Measurements from ENCODE around the gene POP5.

Gene POP5

DNA sequence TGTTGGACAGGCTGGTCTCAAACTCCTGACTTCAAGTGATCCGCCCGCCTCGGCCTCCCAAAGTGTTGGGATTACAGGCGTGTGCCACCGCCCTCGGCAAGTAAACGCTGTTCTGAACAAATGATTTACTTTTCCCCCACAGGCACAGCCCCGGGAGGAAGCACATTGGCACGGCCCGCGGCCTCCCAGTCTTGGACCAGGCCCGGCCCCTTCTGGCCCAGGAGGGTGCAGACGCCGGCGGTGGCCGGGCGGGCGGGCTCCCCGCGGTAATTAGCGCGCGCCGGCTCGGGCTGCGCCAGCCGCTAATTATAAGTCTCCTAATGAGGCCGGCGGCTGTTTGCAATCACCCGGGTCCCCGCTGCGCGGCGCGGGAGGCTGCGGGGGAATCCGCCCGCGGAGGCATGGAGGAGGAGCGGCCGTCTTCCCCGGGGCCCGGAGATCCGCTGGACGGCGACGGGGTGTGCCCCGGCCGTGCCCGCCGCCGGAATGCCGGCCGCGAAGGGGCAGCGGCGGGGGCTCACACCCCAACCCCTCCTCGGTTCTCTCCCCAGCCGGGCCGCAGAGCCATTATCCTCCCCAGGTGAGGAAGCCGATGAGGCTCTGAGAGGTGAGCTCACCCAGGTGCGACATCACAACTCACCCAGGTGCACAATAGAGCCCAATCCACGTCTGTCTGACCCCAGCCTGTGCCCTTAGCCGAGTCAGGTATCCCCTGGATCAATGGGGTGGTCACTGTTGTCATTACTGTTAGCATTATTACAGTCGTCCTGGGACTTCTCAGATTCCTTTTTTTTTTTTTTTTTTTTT, 3.3 kb upstream of the POP5 start:
- peak overlapping the region; percentile 59 for H3K27ac ChIP-seq
- TF ChIP-seq CTCF (conservative IDR thresholded peaks at IDR 0.05): peak; percentile 74

GRCh38 chr12:120583478-120584030, 2.4 kb upstream of the POP5 start:
- peak; percentile 99 for TF ChIP-seq CTCF (conservative IDR thresholded peaks at IDR 0.05)
- no peak overlapping the region; the same call in 1 of the 2 replicates for H3K27ac ChIP-seq

DNA sequence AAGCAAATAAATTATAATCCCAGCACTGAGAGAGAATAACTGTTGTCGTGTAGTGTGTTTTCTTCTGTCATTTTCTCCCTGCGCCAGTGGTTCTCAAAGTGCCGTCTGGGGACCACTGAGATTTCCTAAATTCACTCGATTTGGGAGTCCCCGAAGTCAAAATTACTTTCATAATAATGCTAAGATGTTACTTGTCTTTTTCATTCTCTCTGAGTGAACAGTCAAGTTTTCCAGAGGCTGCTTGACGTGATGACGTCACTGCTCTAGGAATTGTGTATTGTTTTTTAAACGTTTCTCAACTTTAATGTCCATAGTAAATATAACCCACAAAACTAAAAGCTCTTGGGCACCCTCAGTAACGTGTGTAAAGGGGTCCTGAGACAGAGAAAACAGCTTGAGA, 796 bp upstream of the POP5 start:
- peak overlapping the region; percentile 81 for H3K27ac ChIP-seq
- no peak for TF ChIP-seq CTCF (conservative IDR thresholded peaks at IDR 0.05)

DNA sequence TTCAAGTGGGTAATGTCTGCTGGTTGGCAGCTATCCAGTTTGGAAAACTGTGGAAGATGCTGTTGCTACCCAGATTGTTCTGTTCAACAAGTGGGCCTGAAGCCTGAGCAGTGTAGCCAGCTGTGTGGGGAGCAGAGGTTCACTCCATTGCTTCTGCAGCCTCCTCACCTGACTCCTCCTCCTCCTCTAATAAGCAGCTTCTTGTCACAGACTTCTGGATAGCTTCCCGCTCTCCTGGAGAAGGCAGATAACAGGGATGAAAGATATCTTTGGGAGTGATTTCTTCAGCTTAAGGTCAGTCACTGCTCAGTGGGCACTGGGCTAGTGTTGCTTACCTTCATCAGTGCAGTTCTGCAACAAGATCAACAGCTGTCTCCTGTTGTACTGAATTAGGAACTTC, 2.0 kb downstream of the POP5 start:
- TF ChIP-seq CTCF (conservative IDR thresholded peaks at IDR 0.05): no peak
- no peak overlapping the region; the same call in 1 of the 2 replicates for H3K27ac ChIP-seq

DNA sequence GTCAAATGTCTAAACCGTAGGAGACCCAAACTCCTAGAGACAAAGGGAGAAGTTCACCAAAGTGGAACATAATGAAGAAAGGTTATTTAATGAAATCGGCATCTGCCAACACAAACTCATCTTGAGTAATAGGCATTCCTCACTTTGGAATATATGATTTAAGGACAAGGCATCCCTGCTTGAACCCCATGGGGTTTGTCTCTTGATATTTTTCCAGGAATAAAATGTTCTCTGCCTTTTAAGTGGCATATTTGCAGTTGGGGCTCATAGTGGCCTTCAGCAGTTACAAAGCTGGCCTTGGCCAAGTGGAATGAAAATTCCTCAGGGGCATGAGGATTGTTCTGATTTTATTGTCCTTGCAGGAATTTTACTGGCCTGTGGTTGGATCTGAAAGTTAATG, 7.1 kb downstream of the POP5 start:
- H3K27ac ChIP-seq: no peak overlapping the region
- no peak for TF ChIP-seq CTCF (conservative IDR thresholded peaks at IDR 0.05)

GRCh38 chr12:120573560-120573959, 7.6 kb downstream of the POP5 start:
- H3K27ac ChIP-seq: no peak overlapping the region
- no peak for TF ChIP-seq CTCF (conservative IDR thresholded peaks at IDR 0.05)

DNA sequence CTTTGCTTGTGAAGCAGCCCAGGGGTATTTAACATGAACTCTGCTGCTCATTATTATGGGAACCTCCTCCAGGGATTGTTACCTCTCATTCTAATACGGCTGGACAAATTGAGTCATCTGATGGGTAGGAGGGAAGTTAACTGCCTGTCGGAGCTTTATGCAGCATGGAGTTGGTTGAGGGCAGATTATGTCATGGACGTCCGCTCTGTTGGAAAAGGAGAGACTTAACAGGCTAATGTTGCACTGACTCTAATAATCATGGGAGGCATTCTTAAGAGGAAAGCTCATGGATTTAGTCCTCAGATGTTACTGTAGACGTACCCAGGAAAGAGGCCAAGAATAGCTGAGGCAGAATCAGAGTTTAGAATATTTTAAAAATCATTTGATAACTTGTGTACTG, 9.9 kb downstream of the POP5 start:
- TF ChIP-seq CTCF (conservative IDR thresholded peaks at IDR 0.05): no peak
- H3K27ac ChIP-seq: no peak overlapping the region
